ENCODE measurements around the gene STX5. TPM values are rescaled to one million over a fixed set of nuclear protein-coding genes. Genes with fewer than 3 reads are reported as not detected.
"Not testable (repeated sequence)": the region's sequence is repeated elsewhere in the genome, so short reads cannot be mapped to it uniquely, and the experiment has no call there.

Gene STX5
- total RNA-seq, 1 donor from 2014 or later = 40.9 TPM

- H3K36me3 ChIP-seq = no peaks in the 10 kb centered on the region
These were observed 44.9 kb upstream of the STX5 start for GRCh38 chr11:62876712-62877111.

GRCh38 chr11:62875698-62876478 lies 44.0 kb upstream of the STX5 start:
- H3K27ac ChIP-seq = no peak overlapping the region
- intact Hi-C loops (cut with DNase I) = no loop called here
- no peaks in the 10 kb centered on the region for H3K9me3 ChIP-seq
- H3K4me3 ChIP-seq = no peak overlapping the region
- peaks cover 15% of the 10 kb centered on the region for H3K4me1 ChIP-seq
- ATAC-seq (no peak), DNase-seq (no peak)
- TF ChIP-seq CTCF (IDR thresholded peaks at IDR 0.05) = no peak
- H3K27me3 ChIP-seq = no peaks in the 10 kb centered on the region
- no peaks in the 10 kb centered on the region for H3K36me3 ChIP-seq

More at GRCh38 chr11:62876712-62877111, 44.9 kb upstream of the STX5 start:
- Histone ChIP-seq H3K4me1 (peaks cover 15% of the 10 kb centered on the region), H3K4me3 (no peak overlapping the region), H3K27me3 (no peaks in the 10 kb centered on the region), H3K27ac (no peak overlapping the region), H3K9me3 (no peaks in the 10 kb centered on the region)
- DNase-seq (no peak), ATAC-seq (no peak)
- no peak for TF ChIP-seq CTCF (IDR thresholded peaks at IDR 0.05)
- intact Hi-C loops (cut with DNase I) = no loop called here

- Histone ChIP-seq H3K27ac (no peak overlapping the region), H3K9me3 (no peaks in the 10 kb centered on the region), H3K4me1 (peaks cover 11% of the 10 kb centered on the region), H3K4me3 (no peak overlapping the region), H3K36me3 (no peaks in the 10 kb centered on the region), H3K27me3 (no peaks in the 10 kb centered on the region)
- intact Hi-C loops (cut with DNase I) = no loop called here
- no peak for ATAC-seq
- DNase-seq = no peak
- TF ChIP-seq CTCF (IDR thresholded peaks at IDR 0.05) = no peak
These were observed 43.0 kb upstream of the STX5 start for GRCh38 chr11:62874851-62875250.

GRCh38 chr11:62865635-62866034 lies 33.8 kb upstream of the STX5 start:
- ATAC-seq (no peak), DNase-seq (no peak)
- TF ChIP-seq CTCF (IDR thresholded peaks at IDR 0.05) = no peak
- no peaks in the 10 kb centered on the region for H3K9me3 ChIP-seq
- H3K27me3 ChIP-seq = no peaks in the 10 kb centered on the region
- H3K27ac ChIP-seq = no peak overlapping the region
- H3K4me1 ChIP-seq = no peaks in the 10 kb centered on the region
- intact Hi-C loops (cut with DNase I) = no loop called here
- no peak overlapping the region for H3K4me3 ChIP-seq
- no peaks in the 10 kb centered on the region for H3K36me3 ChIP-seq

- no peak for DNase-seq
- TF ChIP-seq CTCF (IDR thresholded peaks at IDR 0.05) = no peak
- Histone ChIP-seq H3K27ac (no peak overlapping the region), H3K4me3 (no peak overlapping the region), H3K36me3 (no peaks in the 10 kb centered on the region), H3K9me3 (no peaks in the 10 kb centered on the region), H3K27me3 (no peaks in the 10 kb centered on the region), H3K4me1 (no peaks in the 10 kb centered on the region)
- intact Hi-C loops (cut with DNase I) = no loop called here
- no peak for ATAC-seq
These were observed 32.0 kb upstream of the STX5 start for GRCh38 chr11:62863687-62864335.

GRCh38 chr11:62861564-62862192 lies 29.8 kb upstream of the STX5 start:
- H3K4me1 ChIP-seq; H3K9me3 ChIP-seq; H3K27me3 ChIP-seq; H3K36me3 ChIP-seq; DNase-seq; intact Hi-C loops (cut with DNase I); H3K4me3 ChIP-seq; ATAC-seq; H3K27ac ChIP-seq: not testable (repeated sequence)
